Measurements from ENCODE around the gene GALNS.

Gene GALNS

DNA sequence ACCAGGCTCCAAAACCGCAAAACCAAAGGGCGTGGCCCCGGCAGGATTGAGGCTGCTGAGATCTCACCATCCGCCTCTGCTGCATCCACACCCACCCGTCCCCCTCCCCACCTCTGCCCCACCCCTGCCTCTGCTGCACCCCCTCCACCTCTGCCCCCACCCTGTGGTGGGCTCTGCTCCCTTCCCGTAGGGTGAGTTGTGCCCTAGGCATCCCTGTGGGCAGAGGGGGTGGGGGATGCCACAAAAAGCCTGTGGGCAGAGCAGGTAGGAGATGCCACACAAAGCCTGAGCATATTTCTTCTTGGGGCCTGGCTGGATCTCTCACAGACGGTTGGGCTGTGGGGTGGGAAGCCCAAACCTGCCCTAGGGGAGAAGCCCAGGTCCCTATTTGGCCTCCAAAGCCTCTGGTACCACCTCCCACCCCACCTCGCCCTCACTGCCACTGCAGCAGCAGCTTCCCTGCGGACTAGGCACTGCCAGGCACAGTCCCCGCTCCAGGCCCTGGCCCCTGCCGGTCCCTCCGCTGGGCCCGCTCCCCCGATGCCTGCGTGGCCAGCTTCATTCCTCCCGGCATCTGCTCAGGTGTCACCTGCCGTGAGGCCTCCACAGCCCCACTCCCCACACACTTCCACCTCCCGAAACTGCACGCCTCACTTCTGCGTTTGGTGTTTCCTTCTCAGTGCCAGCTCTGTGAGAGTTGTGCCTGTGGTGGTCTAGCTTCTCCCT is 21.0 kb upstream of the GALNS start:
- intact Hi-C loops (cut with DNase I) = no loop called here

DNA sequence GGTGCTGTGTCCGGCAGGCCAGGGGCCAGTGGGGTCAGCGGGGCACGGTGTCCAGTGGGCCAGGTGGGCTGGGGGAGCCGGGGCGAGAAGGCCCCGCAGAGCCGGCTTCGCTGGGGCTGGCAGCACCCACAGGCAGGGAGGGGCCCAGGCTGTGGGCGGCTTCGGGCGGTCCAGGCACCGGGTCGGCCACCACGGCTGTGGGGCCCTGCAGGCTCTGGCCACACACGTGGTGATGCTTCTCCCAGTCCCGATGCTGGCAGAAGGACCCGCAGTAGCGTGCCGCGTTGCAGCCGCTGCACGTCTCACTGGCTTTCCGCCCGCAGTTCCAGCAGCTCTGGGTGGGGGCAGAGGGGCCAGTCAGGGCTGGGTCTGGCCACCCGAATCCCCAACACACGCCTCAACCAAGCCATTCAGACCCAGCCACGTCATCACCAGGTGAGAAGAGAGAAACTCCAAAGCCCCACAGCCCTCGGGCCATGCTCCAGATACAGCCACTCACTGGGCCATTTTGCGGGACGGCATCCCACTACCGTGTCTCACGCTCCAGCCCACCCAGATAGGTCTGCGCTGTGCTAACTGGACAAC is 20.3 kb upstream of the GALNS start:
- intact Hi-C loops (cut with DNase I) = no loop called here
- DNase-seq = no peak

More for the DNA sequence above, 21.0 kb upstream of the GALNS start:
- DNase-seq = no peak

DNA sequence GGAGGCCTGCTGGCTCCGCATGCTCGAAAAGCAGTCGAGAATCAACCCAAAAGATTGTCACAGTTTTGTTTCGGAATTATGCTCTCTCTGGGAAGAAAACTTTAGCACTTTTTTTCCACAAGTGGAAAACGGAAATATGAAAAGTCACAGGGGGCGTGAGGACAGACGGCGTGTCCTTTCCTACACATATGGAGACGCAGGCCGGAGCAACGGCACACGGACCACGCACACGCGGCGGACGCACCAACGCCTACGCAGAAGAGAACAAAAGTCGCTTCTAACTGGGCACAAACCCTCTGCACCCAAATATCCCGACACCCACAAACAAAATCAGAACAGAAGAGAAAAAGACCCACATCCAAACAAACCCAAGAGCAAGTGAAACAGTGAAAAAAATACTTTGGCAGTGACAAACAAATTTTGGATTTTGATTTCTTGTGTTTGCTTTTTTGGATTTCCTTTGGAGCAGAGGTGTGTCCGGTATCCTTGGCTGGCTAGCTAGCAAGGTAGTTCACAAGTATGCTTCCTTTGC is 19.0 kb upstream of the GALNS start:
- DNase-seq = no peak
- intact Hi-C loops (cut with DNase I) = no loop called here

DNA sequence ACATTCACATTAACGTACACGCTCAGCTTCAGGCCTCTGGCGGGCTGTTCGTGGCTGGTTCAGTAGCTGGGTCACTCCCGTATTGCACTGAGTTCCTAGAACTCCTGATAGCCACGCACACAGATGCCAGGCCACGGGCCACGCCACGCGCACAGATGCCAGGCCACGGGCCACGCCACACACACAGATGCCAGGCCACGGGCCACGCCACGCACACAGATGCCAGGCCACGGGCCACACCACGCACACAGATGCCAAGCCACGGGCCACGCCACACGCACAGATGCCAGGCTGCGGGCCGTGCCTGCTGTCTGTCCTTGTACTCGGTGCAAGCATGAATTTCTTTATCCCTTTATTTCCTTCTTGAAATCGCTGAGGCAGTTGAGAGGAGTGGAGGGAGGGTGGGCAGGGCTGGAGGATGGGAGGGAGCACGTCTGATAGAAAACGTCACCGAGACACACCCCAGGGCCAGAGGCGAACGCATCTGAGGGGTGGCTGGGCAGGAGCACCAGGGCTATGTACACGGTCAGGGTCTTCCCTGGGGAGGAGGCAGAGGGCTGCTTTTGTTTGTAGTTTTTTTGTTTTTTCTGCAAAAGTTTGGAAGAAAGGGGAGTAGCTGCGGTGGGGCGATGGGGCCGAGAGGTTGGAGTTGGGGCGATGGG is 18.3 kb upstream of the GALNS start:
- intact Hi-C loops (cut with DNase I) = no loop called here
- DNase-seq = no peak

DNA sequence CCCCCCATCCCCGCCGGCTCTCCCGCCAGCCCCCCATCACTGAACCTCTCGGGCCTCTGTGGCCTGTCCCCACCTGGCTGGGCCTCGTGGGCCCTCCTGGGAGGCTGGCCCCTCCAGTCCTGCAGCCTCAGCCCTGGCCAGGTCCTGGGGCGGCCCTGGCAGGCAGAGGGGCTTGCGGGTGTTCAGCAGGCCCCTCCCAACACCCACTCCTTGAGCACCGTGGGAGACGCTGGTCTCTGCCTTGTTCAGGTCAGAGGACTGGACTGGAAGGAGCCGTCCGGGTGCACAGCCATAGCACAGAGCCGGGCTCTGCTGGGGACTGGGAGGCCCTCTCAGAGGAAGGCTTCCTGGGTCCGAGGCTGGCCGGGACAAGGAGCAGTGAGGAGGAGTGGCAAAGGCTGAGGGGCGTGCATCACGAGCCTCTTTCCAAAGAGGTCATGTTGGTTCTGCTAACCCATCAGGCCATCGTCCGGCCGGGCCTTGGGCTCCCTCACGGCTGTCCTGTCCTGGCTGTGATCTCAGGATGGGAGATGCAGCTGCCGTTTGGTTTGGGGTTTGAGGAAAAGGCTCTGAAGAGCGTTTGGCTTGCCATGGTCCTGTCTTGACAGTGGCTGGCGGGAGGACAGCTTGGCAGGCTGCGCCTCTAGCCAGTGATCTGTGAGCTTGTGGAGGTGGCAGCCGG is 16.0 kb upstream of the GALNS start:
- DNase-seq = no peak
- intact Hi-C loops (cut with DNase I) = no loop called here

DNA sequence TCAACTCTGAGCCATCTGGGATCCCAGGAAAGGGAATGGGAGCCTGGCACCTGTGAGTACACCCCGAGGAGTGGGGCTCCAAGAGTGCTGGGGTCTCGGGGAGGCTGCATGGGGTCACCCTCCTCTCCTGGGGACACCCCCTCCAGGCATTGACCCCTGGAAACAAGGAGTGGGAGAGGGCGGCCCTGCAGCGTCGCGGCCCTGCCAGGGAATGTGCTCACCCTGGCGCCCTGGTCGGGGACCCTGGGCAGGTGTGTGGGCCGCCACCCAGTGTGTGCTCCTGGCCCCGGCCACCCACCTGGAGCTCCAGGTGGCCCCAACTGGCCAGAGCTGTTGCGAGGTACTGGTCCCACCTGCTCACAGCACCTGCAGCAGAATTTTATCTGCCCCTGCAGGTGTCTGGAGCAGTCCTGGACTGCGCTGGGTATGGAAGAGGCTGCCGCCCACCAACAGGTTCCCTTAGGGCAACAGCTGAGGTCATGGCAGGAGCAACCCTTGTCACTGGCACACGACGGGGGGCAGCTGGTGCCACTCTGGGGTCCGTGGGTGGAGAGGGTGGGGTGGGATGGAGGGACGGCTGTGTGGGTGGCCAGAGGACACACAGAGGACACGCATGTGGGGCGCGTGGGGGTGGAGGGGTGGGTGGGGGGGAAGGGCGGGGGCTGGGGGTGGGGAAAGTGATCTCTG is 15.1 kb upstream of the GALNS start:
- intact Hi-C loops (cut with DNase I) = no loop called here
- DNase-seq = no peak

DNA sequence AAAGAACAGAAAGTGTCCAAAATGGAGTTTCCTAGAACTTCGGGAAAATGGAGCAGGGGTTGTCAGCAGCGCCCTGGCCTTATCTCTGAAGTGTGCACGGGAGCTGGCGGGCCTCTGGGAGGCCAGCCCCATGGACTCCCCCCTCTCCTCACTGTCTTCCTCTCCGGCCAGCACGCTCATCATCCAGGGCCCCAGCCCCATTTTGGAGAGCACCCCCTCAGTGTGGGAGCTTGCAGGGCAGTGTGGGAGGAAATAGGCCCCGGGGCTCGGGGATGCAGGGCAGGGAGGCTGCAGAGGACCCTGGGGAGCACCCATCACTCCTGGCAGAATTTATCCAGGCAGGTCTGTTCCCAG is 14.6 kb upstream of the GALNS start:
- intact Hi-C loops (cut with DNase I) = no loop called here
- no peak for DNase-seq

DNA sequence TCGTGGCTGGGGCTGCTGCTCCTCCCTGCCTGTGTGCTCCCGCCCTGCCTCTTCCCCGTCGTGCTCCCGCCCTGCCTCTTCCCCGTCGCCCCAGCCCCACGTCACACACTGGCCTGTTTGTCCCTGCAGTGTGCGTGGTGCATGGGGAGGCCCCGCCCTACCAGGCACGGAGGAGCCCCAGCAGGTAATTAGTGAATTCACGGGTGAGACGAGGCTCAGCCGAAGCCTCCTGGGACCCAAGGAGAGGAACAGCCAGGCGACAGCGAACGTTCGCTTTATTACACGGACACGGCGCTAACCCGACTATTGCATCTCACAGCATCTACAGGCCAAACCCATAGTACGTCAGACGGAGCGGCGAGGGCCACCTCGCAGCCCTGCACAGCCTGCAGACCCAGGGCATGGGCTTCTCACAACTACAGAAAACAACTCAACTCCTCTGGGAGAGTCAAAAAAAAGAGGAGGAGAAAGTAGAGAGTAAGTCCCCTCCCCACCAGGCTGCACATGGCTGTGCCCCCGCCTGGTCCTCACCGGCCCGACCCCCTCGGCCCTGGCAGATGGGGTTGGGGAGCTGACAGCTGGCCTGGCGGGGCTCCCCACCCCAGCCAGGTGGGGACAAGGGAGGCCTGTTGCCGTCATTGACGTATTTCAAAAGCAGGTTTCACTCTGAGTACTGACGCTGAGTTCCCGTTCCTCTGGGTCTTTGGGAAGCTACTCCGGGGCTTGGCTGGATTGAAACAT is 14.0 kb upstream of the GALNS start:
- DNase-seq = no peak
- intact Hi-C loops (cut with DNase I) = no loop called here

DNA sequence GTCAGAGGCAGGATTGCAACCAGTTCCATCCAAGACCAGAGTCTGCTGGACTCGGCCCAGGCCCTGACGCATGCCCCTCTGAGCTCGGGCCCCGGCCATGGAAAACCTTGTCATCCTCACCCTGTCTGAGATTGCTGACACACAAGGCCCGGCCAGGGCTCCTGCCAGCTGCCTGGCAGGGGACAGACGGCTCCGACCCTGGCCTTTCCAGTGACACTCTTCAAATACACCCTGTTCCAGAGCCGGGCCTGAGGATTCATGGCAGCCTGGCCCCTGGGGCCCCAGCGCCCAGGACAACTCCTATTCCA is 12.9 kb upstream of the GALNS start:
- intact Hi-C loops (cut with DNase I) = no loop called here
- DNase-seq = no peak

DNA sequence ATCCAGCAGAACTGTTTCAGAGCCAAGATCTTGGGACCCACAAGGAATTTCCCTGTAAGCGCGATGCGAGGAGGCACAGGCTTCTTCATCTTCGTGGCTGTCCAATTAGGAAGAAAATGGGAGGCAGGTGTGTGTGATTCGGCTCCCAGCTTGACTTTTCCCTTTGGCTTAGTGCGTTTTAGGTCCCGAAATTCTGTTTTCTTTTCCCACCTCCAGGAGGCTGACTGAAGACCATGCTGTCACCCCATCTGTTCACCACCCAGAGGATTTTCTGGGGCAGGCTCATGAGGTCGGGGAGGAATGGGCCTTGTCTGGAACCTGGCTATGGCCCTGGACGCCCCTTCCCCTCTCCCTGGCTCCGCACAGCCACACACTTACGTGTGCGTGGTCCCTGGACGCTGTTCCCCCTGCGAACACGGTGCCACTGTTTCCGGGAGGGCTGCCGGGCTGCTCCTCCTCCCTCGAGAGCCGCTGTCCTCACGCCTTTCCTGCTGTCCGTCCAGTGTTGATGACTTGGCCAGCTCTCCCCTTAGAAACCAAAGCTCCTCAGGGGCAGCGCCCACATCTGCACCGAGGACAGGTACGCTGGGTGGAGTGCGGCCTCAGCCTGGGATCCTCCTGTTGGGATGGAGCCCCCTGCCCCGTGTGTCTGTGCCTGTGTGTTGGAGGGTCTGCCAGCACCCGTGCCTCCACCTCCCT is 12.4 kb upstream of the GALNS start:
- intact Hi-C loops (cut with DNase I) = no loop called here
- DNase-seq = no peak

DNA sequence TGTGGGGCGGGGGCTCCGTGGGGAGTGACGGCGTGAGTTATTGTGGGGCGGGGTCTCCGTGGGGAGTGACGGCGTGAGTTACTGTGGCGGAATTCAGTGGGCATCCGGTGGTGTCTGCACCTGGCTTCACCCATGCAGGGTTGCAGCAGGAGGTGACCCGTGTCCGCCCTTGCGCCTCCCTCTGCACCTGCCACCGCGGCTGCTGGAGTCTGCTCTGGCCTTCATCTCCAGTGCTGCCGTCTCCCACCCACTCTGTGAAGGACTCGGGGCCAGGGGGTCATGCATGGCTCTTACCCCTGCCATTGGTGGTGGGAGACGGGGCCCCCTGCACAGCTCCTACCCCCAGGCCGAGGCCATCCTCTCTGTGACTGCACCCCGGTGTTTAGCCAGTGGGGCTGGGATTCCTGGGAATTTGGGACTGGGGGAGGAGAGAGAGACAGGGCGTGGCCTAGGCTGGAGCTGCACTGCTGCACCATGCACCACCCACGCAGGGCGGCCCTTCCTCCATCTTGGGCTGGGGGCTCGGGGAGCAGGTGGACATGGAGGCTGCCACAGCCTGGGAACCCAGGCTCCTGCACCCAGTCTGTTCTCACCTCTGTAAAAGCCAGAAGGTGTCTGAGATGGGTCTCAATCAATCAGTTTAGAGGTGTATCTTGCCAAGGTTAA is 11.0 kb upstream of the GALNS start:
- DNase-seq = no peak
- intact Hi-C loops (cut with DNase I) = no loop called here

DNA sequence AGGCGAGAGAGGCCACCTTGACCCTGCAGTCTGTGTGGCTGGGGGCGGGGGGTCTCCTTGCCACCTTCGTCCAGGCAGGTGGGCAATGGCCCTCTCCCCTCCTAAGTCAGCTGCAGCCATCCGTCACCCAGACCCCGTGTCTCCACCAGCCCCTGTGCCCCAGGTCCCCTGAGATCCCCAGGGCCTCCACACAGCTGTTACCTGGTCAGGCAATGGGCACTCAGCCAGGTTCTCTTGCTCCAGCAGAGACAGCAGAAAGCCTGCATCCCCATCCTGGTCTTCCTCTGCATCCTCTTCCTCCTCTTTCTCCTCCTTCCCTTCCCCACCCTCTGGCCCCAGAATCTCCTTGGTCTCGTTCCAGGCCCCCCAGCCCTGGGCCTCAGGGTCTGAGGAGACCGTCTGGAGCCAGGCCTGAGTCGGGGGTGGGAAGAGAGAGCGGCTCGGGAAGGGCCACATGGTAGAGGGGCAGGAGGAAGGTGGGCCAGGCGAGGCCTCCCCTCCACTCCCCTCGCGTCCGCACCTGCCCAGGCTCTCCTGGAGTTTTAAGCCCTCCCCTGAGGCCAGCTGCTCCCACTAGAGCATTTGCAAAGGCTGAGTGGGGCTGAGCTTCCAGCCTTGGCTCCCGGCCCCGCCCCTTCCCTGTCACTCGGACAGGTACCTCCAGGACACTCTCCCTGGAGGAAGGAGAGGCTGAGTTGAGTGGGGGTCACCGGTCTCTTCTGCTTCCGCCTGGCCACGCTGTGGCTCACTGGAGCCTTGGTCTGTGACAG is 9.6 kb upstream of the GALNS start, which contains the start of gene PABPN1L:
PABPN1L (minus strand) TSS at position 510 of the 770 bp plus-strand sequence; CDS start at position 456, 54 bp downstream.
- DNase-seq = no peak
- intact Hi-C loops (cut with DNase I) = no loop called here

DNA sequence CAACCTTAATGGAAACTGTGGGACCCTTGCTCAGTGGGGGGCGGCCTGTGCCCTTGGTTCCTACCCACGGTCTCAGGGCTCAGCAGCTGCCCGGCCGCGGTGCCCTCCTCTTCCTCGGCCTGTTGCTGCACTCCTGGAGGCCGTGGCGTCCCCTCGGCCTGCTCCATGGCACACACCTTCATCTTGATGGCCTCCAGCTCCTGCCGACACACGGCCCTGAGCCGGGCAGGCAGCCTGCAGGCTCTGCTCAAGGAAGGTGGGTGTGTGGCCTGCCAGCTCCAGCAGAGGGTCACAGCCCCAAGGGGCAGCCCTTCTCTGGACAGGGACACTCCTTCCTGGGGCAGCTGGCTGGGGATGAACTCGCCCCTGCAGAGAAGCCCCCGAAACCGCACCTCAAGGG is 9.0 kb upstream of the GALNS start:
- no peak for DNase-seq
- intact Hi-C loops (cut with DNase I) = no loop called here

DNA sequence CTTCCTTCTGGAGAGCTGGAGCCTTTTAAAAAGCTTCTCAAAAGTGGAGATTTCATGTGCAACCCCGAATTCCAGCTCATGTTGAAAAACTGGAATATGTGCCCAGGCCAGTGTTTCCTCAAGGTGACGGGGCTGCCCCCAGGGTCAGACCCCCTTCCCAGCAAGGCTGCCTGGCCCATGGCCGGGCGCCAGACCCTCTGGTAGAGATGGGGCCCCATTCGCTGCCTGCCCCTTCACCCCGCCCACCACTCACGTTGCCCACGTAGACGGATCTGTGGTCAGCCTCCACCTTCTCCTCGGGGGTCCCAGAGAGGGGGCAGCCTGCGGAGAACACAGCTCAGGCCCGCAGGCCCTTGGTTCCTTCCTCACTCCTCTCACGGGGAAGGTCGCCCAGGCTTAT is 8.6 kb upstream of the GALNS start:
- intact Hi-C loops (cut with DNase I) = no loop called here
- DNase-seq = no peak

DNA sequence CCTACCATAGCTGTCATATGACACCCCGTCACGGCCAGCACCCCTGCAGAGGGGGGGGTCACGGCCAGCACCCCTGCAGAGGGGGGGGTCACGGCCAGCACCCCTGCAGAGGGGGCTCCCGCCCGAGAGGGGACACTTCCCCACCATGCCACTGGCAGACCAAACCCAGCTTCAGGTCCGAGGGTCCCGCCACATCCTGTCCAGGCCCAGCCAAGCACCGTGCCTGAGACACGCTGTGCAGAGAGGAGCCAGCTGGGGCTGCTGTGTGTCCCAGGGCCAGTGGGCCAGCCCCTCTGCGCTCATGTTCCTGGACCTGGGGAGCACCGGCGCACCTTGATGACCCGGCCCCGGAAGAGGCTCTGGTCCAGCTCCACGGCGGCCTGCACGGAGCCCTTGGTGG is 7.8 kb upstream of the GALNS start:
- intact Hi-C loops (cut with DNase I) = no loop called here
- DNase-seq = no peak

DNA sequence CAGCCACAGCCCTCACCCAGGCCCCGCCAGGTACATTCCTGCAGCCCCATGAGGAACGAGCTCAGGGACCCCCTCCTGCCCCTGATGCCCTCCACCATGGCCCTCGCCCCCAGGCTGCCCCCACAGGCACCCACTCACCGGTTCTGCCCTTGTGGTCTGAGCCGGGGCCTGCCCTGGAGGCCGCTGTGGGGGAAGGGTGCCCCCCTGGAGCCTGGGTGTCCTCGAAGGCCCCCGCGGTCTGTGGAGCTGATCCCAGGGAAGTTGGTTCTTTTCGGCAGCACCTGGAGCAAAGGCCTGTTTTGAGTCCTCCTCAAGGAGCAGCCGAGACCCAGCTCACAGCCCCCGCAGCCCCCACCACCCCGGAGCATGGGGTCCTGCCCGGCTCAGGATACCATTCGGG is 7.4 kb upstream of the GALNS start:
- no peak for DNase-seq
- intact Hi-C loops (cut with DNase I) = no loop called here

DNA sequence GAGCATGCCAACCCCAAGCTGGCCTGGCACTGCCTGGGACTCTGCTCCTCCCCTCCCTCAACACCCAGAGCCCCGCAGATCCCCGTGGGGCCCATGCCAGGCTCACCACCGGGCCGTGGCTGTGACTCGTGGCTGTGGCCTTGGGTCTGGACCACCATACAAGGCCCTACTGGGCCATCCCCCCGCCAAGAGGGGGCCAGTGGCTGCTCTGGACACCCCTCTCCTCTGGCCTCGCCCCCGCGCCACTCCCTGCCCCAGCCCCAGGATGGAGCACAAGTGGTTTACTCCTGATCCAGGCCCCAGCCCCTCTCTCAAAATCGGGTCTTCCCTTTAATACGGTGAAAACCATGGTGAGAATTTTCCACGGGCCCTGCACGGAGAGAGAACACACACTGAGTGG is 6.7 kb upstream of the GALNS start:
- intact Hi-C loops (cut with DNase I) = no loop called here

DNA sequence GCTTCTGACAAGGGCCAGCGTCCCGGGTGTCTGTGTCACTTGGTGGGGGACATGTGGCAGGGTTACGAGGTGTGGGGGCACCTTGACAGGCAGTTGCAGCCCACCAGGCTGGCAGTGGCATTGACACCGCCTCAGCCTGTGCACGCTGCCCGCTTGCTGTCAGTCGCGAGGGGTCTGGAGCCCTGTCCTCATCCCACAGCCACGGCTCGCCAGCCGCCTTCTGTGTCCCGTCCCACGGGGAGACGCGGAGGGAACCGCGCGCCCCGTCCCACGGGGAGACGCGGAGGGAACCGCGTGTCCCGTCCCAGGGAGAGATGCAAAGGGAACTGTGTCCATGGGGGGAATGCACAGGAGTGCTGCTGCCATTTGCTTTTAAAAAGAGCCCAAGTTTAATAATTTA is 6.2 kb upstream of the GALNS start:
- intact Hi-C loops (cut with DNase I) = no loop called here
- no peak for DNase-seq

More for the DNA sequence above, 6.7 kb upstream of the GALNS start:
- no peak for DNase-seq

All from posterior cingulate gyrus (tissue), 11 donors.